IMR-90 (cell line): Measurements from ENCODE around the gene SLC30A5. TPM values are rescaled to one million over a fixed set of nuclear protein-coding genes. Genes with fewer than 3 reads are reported as not detected.
"Not testable (repeated sequence)": the region's sequence is repeated elsewhere in the genome, so short reads cannot be mapped to it uniquely, and the experiment has no call there.

Source experiments
- ATAC-seq: fragments of 200-7000 bp; cut with Tn5 transposase; 2 replicates; pipeline ENCODE4 v1.9.1; 2020; ENCODE audit warnings: low read depth, mild to moderate bottlenecking, moderate library complexity
- BruUV-seq: library from RNA; stranded (reverse); fragments of 400-500 nt; replicated peaks from 2 replicates; lab custom pipeline; 2021; lab: Mats Ljungman, UMichigan
- CTCF ChIA-PET: fragments of 300-600 bp; formaldehyde crosslinking; extraction: SDS; loops from one replicate; lab custom pipeline; 2021; ENCODE audit warnings: antibody characterized with exemption; lab: Yijun Ruan, JAX
- POLR2A ChIA-PET: fragments of 300-600 bp; sonication (Branson Sonifier 250); formaldehyde crosslinking; loops from one replicate; lab custom pipeline; 2022; ENCODE audit warnings: antibody characterized with exemption; ENCODE audit not compliant: unreplicated experiment; lab: Charles Lee
- DNase-seq: peaks from one replicate; pipeline ENCODE4 v3.0.0; 2013
- H2AFZ ChIP-seq: replicated peaks from 2 replicates; pipeline ENCODE3; 2013; ENCODE audit warnings: low read length, mild to moderate bottlenecking; ENCODE audit not compliant: poor library complexity
- H2AK5ac ChIP-seq: 2 replicates; pipeline ENCODE4 v1.6.1; 2013; ENCODE audit warnings: low read depth, low read length, inconsistent platforms
- H2AK9ac ChIP-seq: replicated peaks from 2 replicates; pipeline ENCODE3; 2013; ENCODE audit warnings: mild to moderate bottlenecking, low read depth, low read length, moderate library complexity; ENCODE audit not compliant: poor library complexity
- H2BK120ac ChIP-seq: 2 replicates; pipeline ENCODE4 v1.6.1; 2013; ENCODE audit warnings: low read depth, low read length, inconsistent platforms
- H2BK15ac ChIP-seq: 3 replicates; pipeline ENCODE4 v1.6.1; 2013; ENCODE audit warnings: low read depth, low read length, inconsistent platforms
- H2BK20ac ChIP-seq: 2 replicates; pipeline ENCODE4 v1.6.1; 2013; ENCODE audit warnings: low read depth, mild to moderate bottlenecking, inconsistent platforms, low read length, moderate library complexity
- H2BK5ac ChIP-seq: 2 replicates; pipeline ENCODE4 v1.6.1; 2013; ENCODE audit warnings: mild to moderate bottlenecking, low read depth, low read length, inconsistent platforms; ENCODE audit not compliant: poor library complexity, severe bottlenecking
- H3K14ac ChIP-seq: replicated peaks from 2 replicates; pipeline ENCODE4 v1.6.1; 2013; ENCODE audit warnings: low read depth, low read length, inconsistent platforms
- H3K18ac ChIP-seq: 2 replicates; pipeline ENCODE4 v1.6.1; 2013; ENCODE audit warnings: low read depth, low read length, control low read depth
- H3K23ac ChIP-seq: 2 replicates; pipeline ENCODE4 v1.6.1; 2013; ENCODE audit warnings: low read depth, low read length, inconsistent platforms
- H3K27ac ChIP-seq: 2 replicates; pipeline ENCODE4 v1.5.1; 2013; ENCODE audit warnings: mild to moderate bottlenecking, control low read depth, low read length; ENCODE audit not compliant: insufficient read depth
- H3K27me3 ChIP-seq: 2 replicates; pipeline ENCODE4 v1.6.1; 2013; ENCODE audit warnings: low read length; ENCODE audit not compliant: control insufficient read depth, insufficient read depth
- H3K36me3 ChIP-seq: 2 replicates; pipeline ENCODE4 v1.6.1; 2013; ENCODE audit warnings: low read length, mixed read lengths; ENCODE audit not compliant: control insufficient read depth, insufficient read depth
- H3K4ac ChIP-seq: 2 replicates; pipeline ENCODE4 v1.6.1; 2013; ENCODE audit warnings: low read depth, low read length, inconsistent platforms
- H3K4me1 ChIP-seq: 2 replicates; pipeline ENCODE4 v1.6.1; 2013; ENCODE audit warnings: low read length, mixed read lengths; ENCODE audit not compliant: control insufficient read depth, insufficient read depth
- H3K4me2 ChIP-seq: 2 replicates; pipeline ENCODE4 v1.6.1; 2013; ENCODE audit warnings: low read depth, mild to moderate bottlenecking, control low read depth, low read length, moderate library complexity
- H3K4me3 ChIP-seq: 2 replicates; pipeline ENCODE4 v1.5.1; 2013; ENCODE audit warnings: low read depth, mild to moderate bottlenecking, control low read depth, low read length, moderate library complexity; ENCODE audit not compliant: insufficient read depth
- H3K56ac ChIP-seq: 2 replicates; pipeline ENCODE4 v1.6.1; 2013; ENCODE audit warnings: low read length, inconsistent platforms; ENCODE audit not compliant: insufficient read depth; ENCODE audit errors: extremely low read depth
- H3K79me1 ChIP-seq, 2 experiments: 2 replicates each; pipeline ENCODE4 v1.6.1; 2013; ENCODE audit warnings: low read length in 2 of 2, inconsistent platforms in 1 of 2, low read depth in 1 of 2
- H3K9ac ChIP-seq: 2 replicates; pipeline ENCODE4 v1.6.1; 2013; ENCODE audit warnings: low read depth, low read length, control low read depth
- H3K9me1 ChIP-seq: 2 replicates; pipeline ENCODE4 v1.6.1; 2013; ENCODE audit warnings: low read length, inconsistent platforms; ENCODE audit not compliant: insufficient read depth
- H3K9me3 ChIP-seq: 2 replicates; pipeline ENCODE4 v1.6.1; 2013; ENCODE audit warnings: low read length; ENCODE audit not compliant: control insufficient read depth, insufficient read depth
- H4K20me1 ChIP-seq: 2 replicates; pipeline ENCODE4 v1.6.1; 2013; ENCODE audit warnings: low read length, inconsistent platforms; ENCODE audit not compliant: insufficient read depth
- H4K5ac ChIP-seq: 2 replicates; pipeline ENCODE4 v1.6.1; 2013; ENCODE audit warnings: mild to moderate bottlenecking, low read depth, low read length, control low read depth
- H4K8ac ChIP-seq, 2 experiments: 2 replicates each; pipeline ENCODE4 v1.6.1; 2013; ENCODE audit warnings: low read depth in 2 of 2, low read length in 2 of 2, control low read depth in 1 of 2, inconsistent platforms in 1 of 2
- H4K91ac ChIP-seq: 2 replicates; pipeline ENCODE4 v1.6.1; 2013; ENCODE audit warnings: low read depth, low read length, inconsistent platforms; ENCODE audit not compliant: insufficient read depth
- MAFK ChIP-seq: IDR thresholded peaks from 2 replicates; pipeline ENCODE4 v1.6.1; 2012; ENCODE audit warnings: low read depth, low read length, improper control_type of control experiment
- WGBS, 2 experiments: methylation state at CpG; one replicate each; pipeline versions ENCODE4 v1.1.5 to v1.1.7; 2013; ENCODE audit warnings: missing lambda C conversion rate in 2 of 2; ENCODE audit not compliant: insufficient read length in 1 of 2; ENCODE audit errors: extremely low coverage in 2 of 2; 5-methylcytosine and 5-hydroxymethylcytosine counted together
- dilution Hi-C: fragments of 300-500 bp; cut with HindIII; formaldehyde crosslinking; loops from one replicate; pipeline ENCODE4 v1.14.3; 2018; ENCODE audit warnings: low sequenced_read_pairs; ENCODE audit not compliant: unreplicated experiment
- in situ Hi-C: fragments of 300-500 bp; cut with MboI; formaldehyde crosslinking; loops from 3 replicates; pipeline ENCODE4 v1.14.3; 2019; ENCODE audit warnings: low sequenced_read_pairs, inconsistent platforms, mixed read lengths
- intact Hi-C: fragments of 100-400 bp; cut with micrococcal nuclease; formaldehyde crosslinking; loops from 2 replicates; pipeline ENCODE4 v1.10.0; 2022
- polyA plus RNA-seq, 3 experiments: library from polyadenylated mRNA; depleted of rRNA; stranded (reverse); fragments of >200 nt; gene quantifications; 2 replicates each; pipeline ENCODE4 v1.2.3, GENCODE V29; 2012; ENCODE audit warnings: low replicate concordance in 1 of 3
- total RNA-seq: library from RNA; depleted of rRNA; stranded (reverse); fragments of >200 nt; gene quantifications from 2 replicates; pipeline ENCODE4 v1.2.3, GENCODE V29; 2012

SLC30A5 gene
- total and polyA plus RNA-seq, 2 of the 4 experiments (the other 2 are of a cell fraction), result 21.2 to 34.8 TPM

- H2AK9ac ChIP-seq, H3K79me1 ChIP-seq, intact Hi-C loops, H4K5ac ChIP-seq, POLR2A ChIA-PET, ATAC-seq, H2BK20ac ChIP-seq, H4K8ac ChIP-seq, H3K27ac ChIP-seq, H3K18ac ChIP-seq, H3K4me1 ChIP-seq, H3K9me3 ChIP-seq, H3K4me3 ChIP-seq, H3K27me3 ChIP-seq, H2BK5ac ChIP-seq, H3K4me2 ChIP-seq, H2BK15ac ChIP-seq, H4K20me1 ChIP-seq, H3K36me3 ChIP-seq, H2AFZ ChIP-seq, in situ Hi-C loops, DNase-seq, H3K9ac ChIP-seq, BruUV-seq, dilution Hi-C loops, H2AK5ac ChIP-seq, H4K91ac ChIP-seq, H3K14ac ChIP-seq, H2BK120ac ChIP-seq, H3K23ac ChIP-seq, H3K56ac ChIP-seq, H3K4ac ChIP-seq, H3K9me1 ChIP-seq: not testable (repeated sequence)
- CTCF ChIA-PET, result interaction anchor here (0.6 to 0.9 kb wide), 2 partner anchors 21 to 194 kb away, joined by 3 to 7 read pairs; no protein-coding TSS in a partner anchor
- WGBS, 2 experiments, result no CpG with 5 or more reads among the region's 4 CpGs
- peak; percentile 60 for TF ChIP-seq MAFK
These were observed 46.4 kb downstream of the SLC30A5 start for GRCh38 chr5:69140239-69140638.
